Measurements from ENCODE around the gene LRCOL1.

The LRCOL1 gene

DNA sequence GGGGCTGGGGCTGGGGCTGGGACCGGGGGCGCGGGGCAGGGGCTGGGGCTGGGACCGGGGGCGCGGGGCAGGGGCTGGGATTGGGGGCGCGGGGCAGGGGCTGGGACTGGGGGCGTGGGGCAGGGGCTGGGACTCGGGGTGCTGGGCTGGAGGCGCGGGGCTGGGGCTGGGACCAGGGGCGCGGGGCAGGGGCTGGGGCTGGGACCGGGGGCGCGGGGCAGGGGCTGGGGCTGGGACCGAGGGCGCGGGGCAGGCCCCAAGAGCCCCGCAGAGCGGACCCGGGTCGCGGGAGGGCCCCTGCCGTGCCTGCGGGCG lies 8.6 kb upstream of the LRCOL1 start:
- no peak for DNase-seq (ENCODE audit: low read depth)

DNA sequence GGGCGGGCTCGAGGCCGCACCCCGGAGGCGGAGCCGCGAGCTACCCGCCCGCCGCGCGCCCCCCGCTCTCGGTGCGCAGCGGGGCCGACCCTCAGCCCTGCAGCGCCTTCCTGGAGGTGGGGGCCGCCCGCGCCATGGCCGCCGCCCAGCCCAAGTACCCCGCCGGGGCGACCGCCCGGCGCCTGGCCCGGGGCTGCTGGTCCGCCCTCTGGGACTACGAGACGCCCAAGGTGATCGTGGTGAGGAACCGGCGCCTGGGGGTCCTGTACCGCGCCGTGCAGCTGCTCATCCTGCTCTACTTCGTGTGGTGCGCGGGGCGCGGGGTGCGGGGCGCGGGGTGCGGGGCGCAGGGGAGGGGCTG lies 8.3 kb upstream of the LRCOL1 start, which contains the start of gene P2RX2:
Gene P2RX2, plus strand, starts transcription at position 94 of the 361 bp plus-strand sequence. Its CDS starts 41 bp downstream, at position 135.
- no peak for DNase-seq (ENCODE audit: low read depth)

DNA sequence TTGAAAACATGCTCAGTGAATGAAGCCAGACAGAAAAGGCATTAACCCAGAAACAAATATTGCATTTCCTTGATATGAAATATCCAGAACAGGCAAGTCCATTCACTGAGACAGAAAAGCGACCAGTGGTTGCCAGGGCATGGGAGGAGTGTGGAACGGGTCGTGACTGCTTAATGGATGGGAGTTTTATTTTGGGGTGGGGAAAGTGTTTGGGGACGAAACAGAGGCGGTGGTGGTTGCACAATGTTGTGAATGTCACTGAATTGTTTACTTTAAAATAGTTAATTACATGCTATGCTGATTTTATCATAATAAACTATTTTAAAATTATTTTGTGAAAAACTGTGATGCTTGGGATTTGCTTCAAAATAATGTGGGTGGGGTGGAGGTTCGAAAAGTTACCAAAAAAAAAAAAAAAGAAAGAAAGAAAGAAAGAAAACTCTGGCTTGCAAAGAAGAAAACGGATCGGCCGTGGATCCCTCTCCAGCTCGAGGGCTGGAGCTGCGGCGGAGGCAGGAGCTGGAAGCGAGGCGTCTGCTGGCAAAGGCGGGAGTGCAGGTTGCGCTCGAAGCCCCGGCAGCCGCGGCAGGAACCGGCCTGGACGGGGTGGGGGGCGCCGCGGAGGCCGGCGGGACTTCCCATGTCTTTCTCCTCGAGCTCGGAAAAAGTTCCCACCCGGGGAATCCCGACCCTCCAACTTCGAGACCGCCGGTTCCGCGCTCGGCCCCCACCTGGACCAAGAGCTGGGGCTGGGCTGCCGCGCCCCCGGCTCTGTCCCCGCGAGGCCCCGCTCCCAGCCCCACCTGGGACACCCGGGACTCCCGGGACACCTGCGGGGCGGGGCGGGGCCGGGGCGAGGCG lies 7.7 kb upstream of the LRCOL1 start:
- DNase-seq (ENCODE audit: low read depth) = no peak

DNA sequence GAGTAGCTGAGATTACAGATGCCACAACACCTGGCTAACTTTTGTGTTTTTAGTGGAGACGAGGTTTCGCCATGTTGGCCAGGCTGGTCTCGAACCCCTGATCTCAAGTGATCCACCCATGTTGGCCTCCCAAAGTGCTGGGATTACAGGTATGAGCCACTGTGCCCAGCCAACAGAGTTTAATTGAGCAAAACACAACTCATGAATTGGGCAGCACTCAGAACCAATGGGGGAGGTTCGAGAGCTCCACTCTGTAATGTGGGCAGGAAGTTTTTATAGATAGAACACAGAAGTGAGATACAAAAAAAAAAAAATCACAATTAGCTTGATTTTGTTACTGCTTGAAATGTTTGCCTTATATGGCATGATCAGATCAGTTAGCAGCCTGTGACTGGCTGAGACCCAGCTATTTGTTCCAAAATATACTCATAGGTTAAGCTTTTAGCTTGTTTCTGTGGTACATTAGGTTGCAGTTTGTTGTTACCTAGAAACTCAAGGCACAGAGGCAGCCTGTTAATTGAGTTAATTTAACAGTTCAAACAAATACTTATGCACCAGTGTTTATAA lies 6.8 kb upstream of the LRCOL1 start:
- DNase-seq (ENCODE audit: low read depth) = no peak

DNA sequence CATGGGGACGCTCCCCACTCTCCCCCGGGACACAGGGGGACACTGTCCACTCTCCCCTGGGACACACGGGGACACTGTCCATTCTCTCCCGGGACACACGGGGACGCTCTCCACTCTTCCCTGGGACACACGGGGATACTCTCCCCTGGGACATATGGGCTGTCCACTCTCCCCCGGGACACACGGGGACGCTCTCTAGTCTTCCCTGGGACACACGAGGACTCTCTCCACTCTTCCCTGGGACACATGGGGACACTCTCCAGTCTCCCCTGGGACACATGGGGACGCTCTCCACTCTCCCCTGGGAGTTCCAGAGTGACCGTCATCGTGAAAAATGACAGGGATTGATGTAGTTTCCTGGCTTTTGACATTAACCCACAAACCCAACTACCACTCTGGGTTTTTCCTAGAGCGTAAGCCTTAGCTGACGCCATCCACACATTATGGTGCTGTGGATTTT lies 5.2 kb upstream of the LRCOL1 start:
- DNase-seq (ENCODE audit: low read depth) = no peak

DNA sequence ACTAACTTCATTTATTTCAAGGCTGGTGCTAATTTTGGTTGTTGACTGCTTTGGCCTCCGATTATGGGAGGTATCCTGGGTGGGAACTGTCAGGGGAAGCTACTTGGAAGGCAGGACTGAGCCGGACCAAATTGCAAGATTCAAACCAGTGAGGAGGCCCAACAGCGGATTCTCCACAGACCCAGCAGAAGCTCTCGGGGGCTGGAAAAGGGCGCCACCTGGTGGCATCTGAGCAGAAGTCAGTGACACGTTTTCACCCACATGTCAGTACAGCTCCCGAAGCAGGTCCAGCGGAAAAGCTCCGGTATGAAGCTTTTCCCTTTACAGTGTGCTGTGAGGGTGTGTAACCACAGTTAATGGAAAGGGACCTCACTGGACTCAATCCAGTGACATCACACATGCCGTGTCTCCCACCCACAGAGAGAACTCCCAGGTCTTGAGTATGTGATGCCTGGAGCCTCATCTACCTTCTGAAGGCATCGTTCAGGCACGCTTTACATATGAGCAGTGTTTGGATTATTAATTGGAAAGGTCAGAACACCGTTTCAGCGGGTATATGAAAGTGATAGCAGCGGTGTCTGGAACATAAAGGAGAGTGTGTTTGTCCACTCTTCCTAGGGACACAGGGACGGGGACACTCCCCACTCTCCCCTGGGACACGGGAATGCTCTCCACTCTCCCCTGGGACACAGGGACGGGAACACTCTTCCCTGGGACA lies 4.6 kb upstream of the LRCOL1 start:
- peak; percentile 70 for DNase-seq (ENCODE audit: low read depth)

DNA sequence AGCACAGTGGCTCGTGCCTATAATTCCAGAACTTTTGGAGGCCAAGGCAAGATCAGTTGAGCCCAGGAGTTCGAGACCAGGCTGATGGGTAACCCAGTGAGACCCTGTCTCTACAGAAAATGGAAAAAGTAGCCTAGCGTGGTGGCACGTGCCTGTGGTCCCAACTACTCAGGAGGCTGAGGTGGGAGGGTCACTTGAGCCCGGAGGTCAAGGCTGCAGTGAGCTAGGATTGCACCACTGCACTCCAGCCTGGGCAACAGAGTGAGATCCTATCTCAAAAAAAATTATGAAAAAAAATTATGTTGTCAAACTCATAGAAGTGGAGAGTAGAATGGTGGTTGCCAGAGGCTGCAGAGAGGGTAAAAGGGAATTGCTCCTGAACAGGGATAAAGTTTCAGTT lies 3.6 kb upstream of the LRCOL1 start:
- DNase-seq (ENCODE audit: low read depth) = no peak

DNA sequence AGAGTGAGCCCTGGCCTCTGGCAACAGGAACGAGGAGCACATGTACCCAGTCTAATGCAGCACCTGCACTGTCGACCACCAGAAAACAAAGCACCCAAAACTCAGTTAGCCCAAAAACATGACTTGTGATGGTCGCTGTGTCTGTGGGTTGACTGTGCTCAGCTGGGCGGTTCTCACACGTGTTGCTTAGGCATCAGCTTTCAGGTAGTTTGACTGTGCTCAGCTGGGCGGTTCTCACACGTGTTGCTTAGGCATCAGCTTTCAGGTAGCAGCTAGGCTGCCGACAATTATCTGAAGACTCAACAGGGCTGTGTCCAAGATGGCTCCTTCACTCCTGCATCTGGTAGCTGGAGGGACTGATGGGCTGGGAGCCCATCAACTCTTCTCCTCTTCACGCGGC lies 1.2 kb upstream of the LRCOL1 start:
- DNase-seq (ENCODE audit: low read depth) = no peak

DNA sequence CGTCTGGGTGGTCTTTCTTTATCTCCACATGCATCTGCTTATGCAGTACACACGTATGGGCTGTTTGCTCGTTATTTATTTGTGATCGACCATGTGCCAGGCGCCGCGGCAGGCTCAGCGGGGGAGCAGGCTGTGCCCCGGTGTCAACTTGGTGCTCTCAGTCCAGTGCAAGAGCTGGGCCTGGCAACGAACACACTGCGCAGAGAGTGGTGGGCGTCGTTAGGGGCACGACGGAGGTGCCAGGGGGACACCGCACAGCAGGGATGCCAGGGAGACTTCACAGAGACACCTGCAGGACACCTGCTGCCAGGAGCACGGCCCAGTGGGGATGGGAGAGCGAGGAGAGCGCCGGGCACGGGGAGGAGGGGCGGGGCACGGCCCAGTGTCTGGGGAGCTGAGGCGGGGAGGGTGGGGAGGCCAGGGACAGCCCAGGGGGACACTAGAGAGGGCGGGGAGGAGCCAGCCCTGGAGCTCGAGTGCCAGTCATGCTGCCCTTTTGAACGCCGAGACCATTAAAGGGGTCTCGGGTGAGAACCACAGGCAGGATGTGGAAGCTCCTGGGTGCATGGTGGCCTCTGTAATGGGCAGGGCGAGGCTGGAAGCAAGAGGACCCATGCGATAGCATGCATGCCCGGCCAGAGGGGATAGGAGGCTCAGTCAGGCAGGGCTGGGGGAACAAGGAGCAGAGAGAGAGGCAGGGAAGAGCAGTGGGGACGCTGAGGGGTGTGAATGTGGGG lies 652 bp upstream of the LRCOL1 start:
- DNase-seq (ENCODE audit: low read depth) = no peak

DNA sequence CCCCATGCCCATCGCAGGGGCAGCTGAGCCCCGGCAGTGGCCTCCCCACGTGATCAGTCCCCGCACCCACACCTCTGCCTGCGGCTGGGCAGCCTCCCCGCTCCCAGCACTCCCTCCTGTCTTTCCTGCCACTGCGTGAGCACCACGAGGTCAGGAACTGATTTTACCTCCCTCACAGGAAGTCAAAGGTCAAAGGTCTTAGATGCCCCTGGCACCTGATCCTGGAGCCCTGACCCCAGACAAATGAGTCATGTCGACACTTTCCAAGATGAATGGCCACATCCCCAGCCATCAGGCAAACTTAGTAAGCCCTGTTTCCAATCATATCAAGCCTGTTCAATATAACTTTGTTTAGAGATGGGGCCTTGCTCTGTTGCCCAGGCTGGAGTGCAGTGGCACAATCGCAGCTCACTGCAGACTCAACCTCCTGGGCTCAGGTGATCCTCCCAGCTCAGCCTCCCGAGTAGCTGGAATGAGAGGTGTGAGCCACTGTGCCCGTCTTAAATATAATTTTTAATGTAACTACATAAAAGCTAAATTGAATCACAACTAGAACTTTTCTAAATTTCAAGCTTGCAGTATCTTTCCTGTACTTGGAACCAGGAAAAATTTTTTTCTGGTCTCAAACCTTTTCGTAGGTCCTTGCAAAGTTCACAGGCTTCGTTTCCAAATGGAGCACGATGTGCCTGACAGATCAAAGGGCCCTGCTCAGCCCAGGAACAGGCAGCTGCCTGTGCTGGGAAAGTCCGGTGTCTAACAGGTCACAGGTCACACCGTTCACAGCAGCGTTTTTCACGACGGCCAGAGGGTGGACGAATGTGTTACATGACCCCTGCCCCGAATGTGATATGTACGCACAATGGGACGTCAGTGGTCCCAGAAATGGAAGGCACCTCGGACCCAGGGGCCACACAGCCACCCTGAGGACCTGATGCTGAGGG lies 1.9 kb downstream of the LRCOL1 start:
- DNase-seq (ENCODE audit: low read depth) = no peak

DNA sequence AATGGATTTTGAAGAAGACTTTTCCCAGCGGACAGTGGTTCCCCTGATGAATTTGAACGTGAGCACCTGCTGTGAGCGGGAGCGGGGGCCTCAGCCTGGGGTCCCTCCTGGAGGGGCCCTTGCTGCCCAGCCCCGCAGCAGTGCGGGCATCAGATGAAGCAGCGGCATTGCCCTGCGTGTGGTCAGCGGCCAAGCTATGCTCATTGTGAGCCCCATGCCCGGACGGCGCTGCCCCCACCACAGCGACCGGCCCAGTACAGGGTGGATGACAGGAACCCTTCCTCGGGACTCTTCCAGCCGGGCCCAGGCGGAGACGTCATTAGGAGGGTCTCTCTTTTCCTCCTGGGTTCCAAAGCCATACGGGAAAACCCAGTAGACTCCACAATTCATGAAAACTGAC lies 3.5 kb downstream of the LRCOL1 start:
- no peak for DNase-seq (ENCODE audit: low read depth)

DNA sequence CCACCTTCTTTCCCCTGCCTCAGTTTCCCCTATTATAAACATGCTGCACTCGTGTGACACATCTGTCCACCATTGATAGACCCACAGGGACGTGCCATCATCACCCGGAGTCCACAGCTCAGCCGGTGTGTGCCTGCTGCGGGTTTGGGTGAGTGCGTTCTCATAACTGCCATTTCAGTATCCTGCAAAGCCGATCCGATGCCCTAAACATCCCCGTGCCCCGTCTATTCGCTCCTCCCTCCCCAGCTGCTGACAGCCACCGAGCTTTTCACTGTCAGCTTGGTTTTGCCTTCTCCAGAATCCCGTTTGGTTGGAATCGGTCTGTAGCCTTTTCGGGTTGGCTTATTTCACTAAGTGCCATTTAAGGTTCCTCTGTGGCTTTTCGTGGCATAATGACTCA lies 3.9 kb downstream of the LRCOL1 start:
- DNase-seq (ENCODE audit: low read depth) = no peak

DNA sequence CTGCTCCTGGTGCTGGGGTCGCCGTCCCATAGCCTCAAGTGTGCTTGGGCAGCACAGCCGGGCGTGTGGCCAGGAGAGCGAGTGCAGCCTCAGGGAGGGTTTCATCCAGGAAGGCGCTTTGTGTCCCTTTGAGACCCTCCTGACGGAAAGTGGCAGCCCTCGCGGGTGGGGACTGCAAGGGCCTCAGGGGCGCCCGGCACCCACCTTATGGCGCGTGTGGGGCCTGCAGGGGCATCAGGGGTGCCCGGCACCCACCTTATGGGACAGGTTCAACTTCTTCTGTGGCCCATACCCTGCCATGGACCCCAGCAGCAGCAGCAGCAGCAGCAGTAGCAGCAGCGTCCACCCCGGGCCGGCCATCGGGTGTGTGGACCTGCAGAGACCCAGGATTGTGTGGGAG lies 4.5 kb downstream of the LRCOL1 start:
- no peak for DNase-seq (ENCODE audit: low read depth)

DNA sequence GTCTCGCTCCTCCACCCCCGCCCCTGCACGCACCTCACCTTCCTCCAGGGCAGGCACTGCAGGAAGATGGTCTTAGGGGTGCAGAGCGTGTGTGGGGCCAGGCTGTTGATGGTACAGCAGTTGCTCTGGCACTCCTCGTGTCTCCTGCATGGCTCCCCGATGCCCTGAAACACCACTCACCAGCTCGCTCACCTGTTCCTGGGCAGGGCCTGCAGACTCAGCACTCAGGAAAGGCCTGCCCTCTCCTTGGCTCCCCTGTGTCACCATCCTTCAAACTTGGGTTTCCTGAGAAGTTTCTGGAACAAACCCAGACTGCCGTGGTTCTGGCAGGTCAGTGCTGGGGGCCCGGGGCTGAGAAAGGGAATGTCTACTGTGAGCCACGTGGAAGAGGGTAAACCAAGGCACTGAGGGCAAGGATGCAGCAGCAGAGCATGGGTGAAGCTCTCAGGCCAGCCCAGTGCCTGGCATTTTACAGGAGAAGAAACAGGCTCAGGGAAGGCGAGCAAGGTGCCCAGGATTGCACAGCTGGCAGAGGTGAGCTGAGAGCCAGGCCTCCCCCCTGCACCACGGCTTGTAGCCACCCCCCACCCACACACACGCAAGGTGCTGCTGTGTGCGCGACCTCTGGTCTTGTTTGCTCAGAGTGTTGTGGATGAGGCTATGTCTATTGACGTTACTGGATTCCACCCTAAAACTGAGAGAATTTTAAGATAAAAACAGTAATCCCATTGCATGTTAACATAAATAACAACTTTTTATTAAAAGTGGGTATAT lies 5.5 kb downstream of the LRCOL1 start:
- DNase-seq (ENCODE audit: low read depth) = no peak

DNA sequence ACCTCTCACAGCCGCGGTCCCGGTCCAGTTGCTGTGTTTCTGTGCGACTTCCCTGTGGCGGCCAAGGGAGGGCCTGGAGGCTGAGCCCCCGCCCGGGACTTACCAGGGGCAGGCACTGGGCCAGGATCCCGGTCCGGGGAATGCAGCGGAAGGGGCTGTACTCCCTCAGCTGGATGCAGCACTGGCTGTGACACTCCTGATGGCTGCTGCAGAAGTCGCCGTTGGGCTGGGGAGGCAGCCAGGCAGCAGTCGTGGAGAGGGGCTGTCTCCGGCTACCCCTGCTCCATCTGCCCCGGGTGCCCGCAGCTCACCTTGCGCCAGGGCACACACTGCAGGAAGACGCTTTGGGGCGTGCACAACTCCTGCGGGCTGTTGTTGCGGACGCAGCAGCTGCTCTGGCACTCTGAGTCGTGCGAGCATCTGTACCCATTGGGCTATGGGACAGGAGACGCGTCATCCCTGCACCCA lies 6.2 kb downstream of the LRCOL1 start:
- no peak for DNase-seq (ENCODE audit: low read depth)

DNA sequence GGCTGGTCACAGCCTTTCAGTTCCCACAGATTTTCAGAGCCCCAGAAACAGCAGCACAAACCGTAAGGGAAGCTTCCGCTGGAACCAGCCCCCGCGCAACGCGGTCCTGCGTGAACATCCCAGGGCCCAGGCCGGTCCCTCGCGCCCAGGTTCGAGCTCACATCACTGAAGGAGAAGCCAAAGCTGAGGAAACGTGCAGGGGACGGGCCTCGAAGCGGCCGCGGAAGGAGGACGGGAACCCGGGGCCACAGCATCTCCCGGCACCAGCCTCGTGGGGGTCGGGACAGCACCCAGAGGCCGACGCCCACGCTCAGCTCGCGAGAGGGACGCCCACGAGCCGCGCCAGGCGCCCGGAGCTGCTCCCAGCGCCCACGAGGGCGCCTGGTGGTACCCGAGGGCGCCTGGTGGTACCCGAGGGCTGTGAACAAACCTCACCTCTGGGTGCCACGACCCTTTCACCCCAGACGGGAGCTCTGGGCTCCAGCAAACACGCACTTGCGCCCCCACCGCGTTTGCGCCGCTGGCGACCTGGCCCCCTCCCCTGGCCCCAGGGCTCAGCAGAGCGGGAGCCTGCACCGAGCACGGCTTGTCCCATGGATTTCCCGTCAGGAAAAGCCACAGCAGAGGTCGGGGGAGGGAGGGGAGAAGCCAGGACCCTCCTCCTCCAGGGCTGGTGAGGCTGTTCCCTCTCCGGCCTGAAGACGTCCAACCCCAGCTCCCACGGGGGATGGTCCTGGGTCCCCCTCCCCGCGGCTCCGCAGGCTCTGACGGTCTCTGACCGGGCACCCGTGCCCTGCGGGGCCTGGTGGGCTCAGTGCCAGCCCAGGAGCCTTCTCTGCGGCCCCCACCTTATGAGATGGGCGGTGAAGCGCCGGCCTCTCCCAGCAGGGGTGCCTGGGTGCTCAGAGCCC lies 6.9 kb downstream of the LRCOL1 start:
- no peak for DNase-seq (ENCODE audit: low read depth)

DNA sequence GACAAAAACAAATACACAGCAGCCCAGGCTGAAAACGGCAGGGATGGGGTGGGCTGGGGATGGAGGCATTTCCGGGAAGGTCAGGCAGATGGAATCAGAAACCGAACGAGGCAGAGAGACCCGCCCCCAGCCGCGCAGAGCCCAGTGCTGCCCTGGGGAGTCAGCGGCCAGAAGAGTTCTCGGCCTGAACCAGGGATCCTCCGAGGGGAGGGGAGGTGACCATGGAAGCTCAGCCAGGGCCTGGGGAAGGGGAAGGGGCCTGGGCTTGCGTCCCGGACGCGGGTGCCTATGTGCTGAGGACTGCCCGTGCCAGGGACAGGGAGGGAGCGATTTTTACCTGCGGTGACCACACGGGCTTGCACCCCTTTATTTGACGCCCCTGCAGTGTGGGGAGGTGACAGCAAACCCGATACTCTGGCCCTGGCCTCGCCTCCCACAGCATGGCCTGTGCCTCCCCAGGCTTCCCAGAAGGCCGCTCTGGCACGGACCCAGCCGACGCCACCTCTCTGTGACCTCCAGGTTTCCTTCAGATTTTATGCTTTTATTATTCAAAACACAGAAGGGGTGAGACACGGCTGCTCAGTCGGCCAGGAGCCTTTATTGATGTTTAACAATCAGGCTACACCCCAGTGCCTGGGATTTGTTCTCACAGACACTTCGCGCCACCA lies 7.7 kb downstream of the LRCOL1 start:
- DNase-seq (ENCODE audit: low read depth) = no peak

DNA sequence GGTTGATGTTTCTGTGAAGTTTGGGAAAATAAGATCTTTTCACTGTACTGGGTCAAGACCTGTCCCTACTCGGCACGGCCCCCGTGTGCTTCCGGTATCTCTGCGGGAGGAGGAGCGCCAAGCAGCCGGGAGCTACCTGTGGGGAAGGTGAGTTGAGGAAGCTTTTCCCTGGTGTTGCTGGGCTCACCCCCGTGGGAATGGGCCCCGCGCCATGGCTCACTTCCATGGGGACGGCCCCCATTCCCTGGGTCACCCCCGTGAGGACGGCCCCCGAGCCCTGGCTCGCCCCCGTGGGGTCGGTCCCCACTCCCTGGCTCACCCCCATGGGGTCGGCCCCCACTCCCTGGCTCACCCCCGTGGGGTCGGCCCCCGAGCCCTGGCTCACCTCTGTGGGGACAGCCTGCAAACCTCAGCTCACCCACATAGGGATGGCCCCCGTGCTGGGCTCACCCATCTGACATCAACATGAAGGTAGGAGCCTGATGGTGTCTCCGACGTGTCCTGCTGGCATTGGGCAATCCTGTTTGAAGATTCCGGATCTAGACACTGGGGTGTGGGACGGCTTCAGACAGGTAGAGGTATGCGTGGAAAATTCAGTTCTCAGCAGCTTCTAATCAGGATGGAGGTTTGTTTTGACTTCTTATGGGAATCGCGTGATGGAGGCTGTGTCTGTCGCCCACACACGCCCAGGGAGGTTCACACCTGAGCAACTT lies 9.1 kb downstream of the LRCOL1 start:
- no peak for DNase-seq (ENCODE audit: low read depth)

All from T follicular helper cell (primary cell).